ENCODE measurements around the gene PLXNA1. TPM values are rescaled to one million over a fixed set of nuclear protein-coding genes. Genes with fewer than 3 reads are reported as not detected.

PLXNA1 gene
- polyA plus RNA-seq, 1 donor from 2014 or later: 65.6 TPM

- H3K27ac ChIP-seq (ENCODE audit: low read length): no peak overlapping the region
- no peak for TF ChIP-seq REST (IDR thresholded peaks at IDR 0.05; ENCODE audit: borderline replicate concordance)
- TF ChIP-seq MXI1 (conservative IDR thresholded peaks at IDR 0.05; ENCODE audit: poor library complexity, severe bottlenecking): no peak
- no peak for TF ChIP-seq CTCF (IDR thresholded peaks at IDR 0.05; ENCODE audit: poor library complexity, severe bottlenecking)
- no peak for TF ChIP-seq EZH2 (IDR thresholded peaks at IDR 0.05; ENCODE audit: borderline replicate concordance, insufficient read depth, low read length, poor library complexity, severe bottlenecking)
- H3K27me3 ChIP-seq (ENCODE audit: insufficient read depth, low read depth, low read length): no peaks in the 10 kb centered on the region
- no peaks in the 10 kb centered on the region for H3K36me3 ChIP-seq (ENCODE audit: insufficient read depth, low read length)
- no peak overlapping the region for H2AFZ ChIP-seq (ENCODE audit: low read depth, low read length)
- H3K4me2 ChIP-seq (ENCODE audit: low read length): no peak overlapping the region
- H3F3A ChIP-seq (ENCODE audit: insufficient read depth, low read length, poor library complexity, severe bottlenecking): no peaks in the 10 kb centered on the region
- no peak overlapping the region for H3K4me3 ChIP-seq (ENCODE audit: low read length)
- no peaks in the 10 kb centered on the region for H4K20me1 ChIP-seq (ENCODE audit: insufficient read depth)
- no peaks in the 10 kb centered on the region for H3K79me2 ChIP-seq (replicated peaks; ENCODE audit: insufficient read depth, low read length)
- H3K9me2 ChIP-seq (ENCODE audit: insufficient read depth, low read length): no peaks in the 10 kb centered on the region
- no peaks in the 10 kb centered on the region for H3K9me3 ChIP-seq (ENCODE audit: low read length)
- no peak overlapping the region for H3K9ac ChIP-seq (ENCODE audit: low read length)
These were observed 18.0 kb upstream of the PLXNA1 start for GRCh38 chr3:126964950-126965349.

- no peaks in the 10 kb centered on the region for H3K27me3 ChIP-seq (ENCODE audit: insufficient read depth, low read depth, low read length)
- H4K20me1 ChIP-seq (ENCODE audit: insufficient read depth): no peaks in the 10 kb centered on the region
- TF ChIP-seq RAD21 (conservative IDR thresholded peaks at IDR 0.05): no peak
- no peak for TF ChIP-seq EP300 (conservative IDR thresholded peaks at IDR 0.05; ENCODE audit: poor library complexity, severe bottlenecking)
- TF ChIP-seq MXI1 (conservative IDR thresholded peaks at IDR 0.05; ENCODE audit: poor library complexity, severe bottlenecking): no peak
- TF ChIP-seq CTCF (IDR thresholded peaks at IDR 0.05; ENCODE audit: poor library complexity, severe bottlenecking): no peak
- no peak for TF ChIP-seq REST (IDR thresholded peaks at IDR 0.05; ENCODE audit: borderline replicate concordance)
- H3K9ac ChIP-seq (ENCODE audit: low read length): no peak overlapping the region
- H2AFZ ChIP-seq (ENCODE audit: low read depth, low read length): no peak overlapping the region
- H3K9me2 ChIP-seq (ENCODE audit: insufficient read depth, low read length): no peaks in the 10 kb centered on the region
- H3K4me2 ChIP-seq (ENCODE audit: low read length): no peak overlapping the region
- H3F3A ChIP-seq (ENCODE audit: insufficient read depth, low read length, poor library complexity, severe bottlenecking): no peaks in the 10 kb centered on the region
- no peak overlapping the region for H3K4me3 ChIP-seq (ENCODE audit: low read length)
- no peaks in the 10 kb centered on the region for H3K79me2 ChIP-seq (replicated peaks; ENCODE audit: insufficient read depth, low read length)
- no peaks in the 10 kb centered on the region for H3K9me3 ChIP-seq (ENCODE audit: low read length)
- H3K27ac ChIP-seq (ENCODE audit: low read length): no peak overlapping the region
- H3K36me3 ChIP-seq (ENCODE audit: insufficient read depth, low read length): no peaks in the 10 kb centered on the region
These were observed 17.3 kb upstream of the PLXNA1 start for GRCh38 chr3:126965526-126966080.
